Uterus (tissue), 2 donors: ENCODE data around the gene PSMA8.

Source experiments
- CTCF ChIP-seq, 4 experiments: fragments of 200-600 bp in 2 of 4; fragments of 450-650 bp in 2 of 4; sonication (generic) in 2 of 4; IDR thresholded peaks; one replicate each; pipeline ENCODE4 v1.5.1; 2016 to 2019; ENCODE audit warnings: antibody characterized with exemption in 4 of 4, mild to moderate bottlenecking in 2 of 4, moderate library complexity in 1 of 4
- POLR2A ChIP-seq, 2 donors: fragments of 450-650 bp; IDR thresholded peaks; one replicate each; pipeline ENCODE4 v1.6.1; 2016; ENCODE audit warnings: antibody characterized with exemption in 2 of 2, mild to moderate bottlenecking in 1 of 2, moderate library complexity in 1 of 2

GRCh38 chr18:26190506-26190905 lies 56.8 kb downstream of the PSMA8 start:
- no peak for TF ChIP-seq POLR2A (IDR thresholded peaks at IDR 0.05)
- TF ChIP-seq CTCF (IDR thresholded peaks at IDR 0.05), result no peak
